GM12874 (cell line): ENCODE data around the gene DEPDC1.

ENCODE experiments used
- CTCF ChIP-seq: IDR thresholded peaks from 2 replicates; pipeline ENCODE4 v1.5.1; 2011; ENCODE audit warnings: low read depth, mild to moderate bottlenecking, control low read depth, low read length, moderate library complexity; ENCODE audit not compliant: insufficient read depth

DEPDC1 gene

GRCh38 chr1:68454534-68454933 is 42.3 kb downstream of the DEPDC1 start:
- no peak for TF ChIP-seq CTCF

GRCh38 chr1:68453060-68453670 is 43.7 kb downstream of the DEPDC1 start:
- TF ChIP-seq CTCF: no peak

GRCh38 chr1:68449901-68450300 is 47.0 kb downstream of the DEPDC1 start, which contains the start of gene RPE65:
TSS of gene RPE65 (minus strand) at chr1:68449954. CDS start at chr1:68449905, 49 bp downstream.
- no peak for TF ChIP-seq CTCF

- TF ChIP-seq CTCF: no peak
Observed at GRCh38 chr1:68448365-68448764, 48.5 kb downstream of the DEPDC1 start.

GRCh38 chr1:68445709-68446108 is 51.2 kb downstream of the DEPDC1 start:
- TF ChIP-seq CTCF: no peak

- peak; percentile 65; the same call in 1 of the 2 replicates for TF ChIP-seq CTCF
Observed at GRCh38 chr1:68442822-68443556, 53.9 kb downstream of the DEPDC1 start.

- TF ChIP-seq CTCF: no peak
Observed at GRCh38 chr1:68442006-68442405, 54.9 kb downstream of the DEPDC1 start.
